ENCODE measurements around the gene ULK3.

- TF ChIP-seq RAD21 (IDR thresholded peaks at IDR 0.05; ENCODE audit: low read depth): no peak
- no peak for TF ChIP-seq MAX (IDR thresholded peaks at IDR 0.05)
- TF ChIP-seq REST (IDR thresholded peaks at IDR 0.05; ENCODE audit: low read depth): no peak
- TF ChIP-seq CEBPB (IDR thresholded peaks at IDR 0.05): no peak
- no peak for TF ChIP-seq EP300 (IDR thresholded peaks at IDR 0.05; ENCODE audit: borderline replicate concordance)
- no peak for TF ChIP-seq YY1 (IDR thresholded peaks at IDR 0.05; ENCODE audit: low read depth)
- no peak for TF ChIP-seq ZBTB7A (IDR thresholded peaks at IDR 0.05; ENCODE audit: low read depth)
- TF ChIP-seq EGR1 (IDR thresholded peaks at IDR 0.05): no peak
- no peak for TF ChIP-seq USF1 (IDR thresholded peaks at IDR 0.05)
- no peak for TF ChIP-seq NFIC (IDR thresholded peaks at IDR 0.05)
- TF ChIP-seq TCF12 (IDR thresholded peaks at IDR 0.05; ENCODE audit: low read depth): no peak
Measured at GRCh38 chr15:74825866-74826265, 17.1 kb downstream of the ULK3 start.
